Esophagus mucosa (tissue), 1 donor: ENCODE results near the gene EXOC3L2. TPM values are rescaled to one million over a fixed set of nuclear protein-coding genes. Genes with fewer than 3 reads are reported as not detected.
A peak's percentile ranks its signal among the peaks of the same experiment; 100 is the strongest.

Experiments
- ATAC-seq: fragments of 200-7000 bp; cut with Tn5 transposase; one replicate; pipeline ENCODE4 v1.9.1; 2020
- total RNA-seq: library from RNA; stranded (reverse); gene quantifications from one replicate; pipeline ENCODE4 v1.2.4, GENCODE V29; 2023
- donor health status: DM: yes; HTN: yes; CAD: no.

EXOC3L2 gene
- total RNA-seq, 1 donor from 2014 or later: 1.1 TPM

DNA sequence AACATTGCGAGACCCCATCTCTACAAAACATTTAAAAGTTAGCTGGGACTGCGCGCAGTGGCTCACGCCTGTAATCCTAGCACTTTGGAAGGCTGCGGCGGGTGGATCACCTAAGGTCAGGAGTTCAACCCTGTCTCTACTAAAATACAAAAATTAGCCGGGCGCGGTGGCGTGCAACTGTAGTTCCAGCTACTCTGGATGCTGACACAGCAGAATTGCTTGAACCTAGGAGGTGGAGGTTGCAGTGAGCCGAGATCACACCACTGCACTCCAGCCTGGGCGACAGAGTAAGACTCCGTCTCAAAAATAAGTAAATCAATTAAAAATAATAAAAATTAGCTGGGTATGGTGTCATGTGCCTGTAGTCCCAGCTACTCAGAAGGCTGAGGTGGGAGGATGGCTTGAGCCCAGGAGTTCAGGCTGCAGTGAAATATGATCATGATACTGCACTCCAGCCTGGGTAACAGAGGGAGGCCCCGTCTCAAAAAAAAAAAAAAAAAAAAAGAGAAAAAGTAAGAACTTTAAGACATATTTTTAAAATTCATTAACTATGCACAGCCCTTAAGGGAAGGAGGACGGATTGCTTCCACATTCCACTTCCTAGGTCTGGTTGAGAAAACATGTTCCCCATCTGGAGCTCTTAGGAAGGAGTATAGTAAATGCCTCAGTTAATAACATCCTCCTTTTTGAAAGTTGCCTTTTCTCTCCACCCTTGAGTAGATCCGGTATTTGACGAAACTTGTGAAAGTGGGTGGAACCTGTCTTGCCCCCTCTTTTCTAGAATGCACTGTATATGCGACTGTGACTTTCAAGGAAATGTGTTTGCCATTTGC, 26.1 kb downstream of the EXOC3L2 start:
- ATAC-seq: no peak

DNA sequence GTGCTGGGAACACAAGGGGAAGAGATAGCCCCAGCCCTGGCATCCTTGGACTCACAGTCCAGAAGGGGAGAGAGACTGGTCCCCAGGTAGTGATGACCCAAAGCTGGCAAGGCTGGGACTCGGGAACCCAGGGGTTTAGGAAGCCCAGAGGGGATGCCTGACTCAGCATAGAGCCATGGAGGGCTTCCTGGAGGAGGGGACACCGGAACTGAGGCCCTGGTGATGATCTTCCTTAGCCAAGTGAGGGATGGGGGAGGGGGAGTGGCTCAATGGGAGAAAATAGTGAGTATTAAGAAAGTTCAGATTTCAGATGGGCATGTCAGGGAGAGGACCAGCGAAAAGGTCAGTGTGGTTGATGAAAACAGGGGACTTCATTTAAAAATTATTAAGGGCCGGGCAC, 26.8 kb downstream of the EXOC3L2 start:
- ATAC-seq: no peak

DNA sequence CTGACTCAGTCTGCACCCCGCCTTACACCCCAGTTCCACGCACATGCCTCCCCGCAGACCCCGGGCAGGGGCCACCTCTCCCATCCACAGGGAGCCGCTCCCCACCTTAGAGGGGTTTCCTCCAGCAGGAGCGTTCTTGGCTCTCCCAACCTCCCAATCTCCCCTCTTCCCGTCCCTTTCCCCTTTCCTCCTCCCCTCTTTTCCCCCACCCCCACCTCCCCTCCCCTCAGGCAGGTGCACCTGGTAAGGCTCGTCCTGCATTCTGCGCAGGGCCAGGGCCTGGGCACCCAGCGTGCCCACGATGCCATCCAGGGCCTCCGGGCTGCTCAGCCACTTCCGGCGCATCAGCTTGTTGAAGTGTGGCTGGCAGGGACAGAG, 27.3 kb downstream of the EXOC3L2 start:
- no peak for ATAC-seq

- ATAC-seq: no peak
These were observed 27.8 kb downstream of the EXOC3L2 start for GRCh38 chr19:45217193-45217956.

GRCh38 chr19:45216667-45217066, 28.5 kb downstream of the EXOC3L2 start:
- no peak for ATAC-seq

DNA sequence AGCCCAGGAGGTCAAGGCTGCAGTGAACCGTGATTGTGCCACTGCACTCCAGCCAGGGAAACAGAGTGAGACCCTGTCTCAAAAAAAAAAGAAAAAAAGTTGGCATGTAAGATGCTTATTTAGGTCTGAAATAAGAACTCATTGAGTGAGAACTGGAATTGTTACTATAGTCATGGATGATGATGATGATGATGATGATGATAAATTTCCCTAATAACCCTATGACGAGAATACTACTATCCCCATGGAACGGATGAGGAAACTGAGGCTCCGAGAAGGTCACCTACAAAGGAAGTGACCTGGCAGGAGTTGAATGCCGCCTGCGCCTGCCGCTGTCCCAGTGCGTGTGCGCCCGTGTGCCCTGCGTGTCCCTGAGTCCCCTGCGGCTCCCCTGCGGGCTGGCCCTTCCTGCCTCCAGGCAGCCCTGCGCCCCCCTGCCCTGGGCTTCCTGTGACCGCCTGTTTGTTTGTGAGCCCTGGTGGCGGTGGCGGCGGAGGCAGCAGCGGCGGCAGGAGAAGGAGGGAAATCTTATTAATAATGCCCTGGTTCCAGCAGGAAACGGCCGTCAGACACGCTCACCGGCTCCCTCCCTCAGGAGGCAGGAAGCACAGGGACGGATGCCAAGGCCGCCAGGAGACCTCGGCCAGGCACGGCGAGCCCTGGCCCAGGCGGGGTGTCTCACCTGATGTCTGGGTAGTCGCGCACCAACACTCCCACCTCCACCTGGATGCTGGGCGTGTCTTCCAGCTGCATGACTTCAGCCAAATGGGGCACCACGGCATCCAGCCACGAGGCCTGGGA, 29.6 kb downstream of the EXOC3L2 start:
- peak; percentile 32 for ATAC-seq

DNA sequence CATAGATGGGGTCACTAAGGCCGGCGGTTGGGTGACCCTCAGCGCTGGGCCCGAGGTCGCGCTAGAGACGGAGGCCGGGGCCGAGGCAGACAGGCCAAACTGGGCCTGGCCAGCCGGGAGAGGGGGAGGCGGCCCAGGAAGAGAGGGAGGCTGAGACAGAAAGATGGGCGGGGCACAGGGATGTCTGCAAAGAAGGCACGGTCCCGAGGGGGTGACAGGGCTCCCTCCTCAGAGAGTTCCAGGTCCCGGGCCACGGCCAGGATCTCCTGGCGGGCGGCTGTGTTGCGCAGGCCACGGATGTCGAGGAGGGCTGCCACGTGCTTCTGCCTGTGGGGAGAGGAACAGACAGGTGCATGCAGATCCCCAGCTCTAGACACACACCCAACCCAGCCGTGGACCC, 32.2 kb downstream of the EXOC3L2 start:
- ATAC-seq: no peak

DNA sequence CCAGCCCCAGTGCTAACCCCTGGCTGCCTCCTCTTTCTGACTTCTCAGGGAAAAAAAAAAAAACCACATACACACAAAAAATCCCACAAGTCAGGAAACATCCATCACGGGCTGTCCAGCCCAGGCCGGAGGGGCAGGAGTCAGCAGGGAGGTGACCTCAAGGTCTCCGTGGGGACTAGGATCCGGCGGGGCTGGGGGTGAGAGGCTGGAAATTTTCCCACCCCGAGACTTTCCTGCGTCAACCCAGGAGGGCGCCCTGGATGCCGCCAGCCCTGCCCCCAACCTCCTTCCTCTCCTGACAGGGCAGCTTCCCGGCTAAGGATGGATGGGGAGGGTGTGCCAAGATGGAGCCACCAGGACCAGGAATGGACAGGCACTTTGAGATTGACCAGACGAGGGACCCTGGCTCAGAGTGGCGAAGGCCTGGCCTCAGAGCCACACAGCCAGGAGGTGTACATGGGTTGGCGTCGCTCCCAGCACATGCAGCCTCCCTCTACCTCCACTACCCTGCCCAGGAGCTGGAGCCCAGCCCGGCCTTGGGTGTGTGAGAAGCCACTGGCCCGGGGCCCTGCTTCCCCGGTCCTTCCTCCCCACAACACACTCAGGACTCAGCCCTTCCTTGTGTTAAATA, 33.3 kb downstream of the EXOC3L2 start:
- peak; percentile 79 for ATAC-seq

DNA sequence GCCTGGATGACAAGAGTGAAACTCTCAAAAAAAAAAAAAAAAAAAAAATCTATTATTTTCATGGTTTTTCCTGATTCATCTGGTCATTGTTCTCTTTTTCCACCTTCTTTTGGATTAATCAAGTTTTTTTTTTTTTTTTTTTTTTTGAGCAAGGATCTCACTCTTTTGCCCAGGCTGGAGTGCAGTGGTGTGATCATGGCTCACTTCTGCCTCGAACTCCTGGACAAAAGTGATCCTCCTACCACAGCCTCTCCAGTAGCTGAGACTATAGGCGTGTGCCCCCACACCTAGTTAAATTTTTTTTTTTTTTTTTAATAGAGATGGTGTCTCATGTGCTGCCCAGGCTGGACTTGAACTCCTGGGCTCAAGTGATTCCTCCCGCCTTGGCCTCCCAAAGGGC, 38.9 kb downstream of the EXOC3L2 start:
- ATAC-seq: no peak

GRCh38 chr19:45205810-45206209, 39.4 kb downstream of the EXOC3L2 start:
- no peak for ATAC-seq

DNA sequence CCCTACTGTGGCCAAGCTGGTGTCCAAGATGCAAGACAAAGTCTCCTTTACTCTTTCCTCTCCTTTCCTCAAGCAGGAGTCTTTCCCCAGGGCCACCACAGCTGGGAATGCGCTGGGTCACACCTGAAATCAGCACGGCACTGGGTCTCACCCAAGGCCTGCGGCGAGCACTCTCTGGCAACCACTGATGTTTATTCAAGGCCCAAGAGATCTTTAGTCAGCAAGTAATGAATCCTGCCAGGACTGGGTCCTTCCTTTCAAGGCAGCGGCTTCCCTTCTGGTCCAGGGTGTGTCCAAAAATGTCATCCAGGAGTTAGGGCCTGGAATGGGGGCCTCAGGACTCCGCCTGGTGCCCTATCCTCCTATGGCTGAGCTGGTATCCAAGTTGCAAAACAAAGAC, 42.6 kb downstream of the EXOC3L2 start:
- peak; percentile 85 for ATAC-seq

- no peak for ATAC-seq
These were observed 44.6 kb downstream of the EXOC3L2 start for GRCh38 chr19:45200568-45200967.

DNA sequence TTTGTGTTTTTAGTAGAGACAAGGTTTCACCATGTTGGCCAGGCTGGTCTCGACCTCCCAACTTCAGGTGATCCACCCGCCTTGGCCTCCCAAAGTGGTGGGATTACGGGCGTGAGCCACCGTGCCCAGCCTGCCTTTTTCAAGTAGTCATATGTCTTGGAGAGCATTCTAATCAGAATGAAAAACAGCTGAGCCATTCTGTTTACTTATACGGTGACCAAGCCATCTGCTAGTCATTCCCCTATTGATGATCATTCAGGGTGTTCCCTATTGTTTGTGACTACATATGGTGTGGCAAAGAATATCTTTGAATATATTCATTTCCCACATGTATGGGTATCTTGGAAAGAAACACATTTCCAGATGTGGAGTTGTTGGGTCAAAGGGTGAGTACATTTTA, 49.4 kb downstream of the EXOC3L2 start:
- no peak for ATAC-seq

DNA sequence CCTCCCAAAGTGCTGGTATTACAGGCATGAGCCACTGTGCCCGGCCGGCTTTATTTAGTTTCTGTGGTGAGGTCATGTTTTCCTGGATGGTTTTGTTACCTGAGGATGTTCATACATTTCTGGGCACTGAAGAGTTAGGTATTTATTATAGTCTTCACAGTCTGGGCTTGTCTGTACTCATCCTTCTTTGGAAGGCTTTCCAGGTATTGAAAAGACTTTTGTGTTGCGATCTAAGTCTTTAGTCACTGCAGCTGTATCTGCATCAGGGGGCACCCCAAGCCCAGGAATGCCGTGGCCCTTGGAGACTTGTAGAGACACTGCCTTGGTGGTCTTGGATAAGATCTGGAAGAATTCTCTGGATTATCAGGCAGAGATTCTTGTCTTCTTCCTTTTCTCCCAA, 53.8 kb downstream of the EXOC3L2 start:
- peak; percentile 75 for ATAC-seq

- no peak for ATAC-seq
These were observed 55.2 kb downstream of the EXOC3L2 start for GRCh38 chr19:45189971-45190370.

GRCh38 chr19:45187421-45188100, 57.6 kb downstream of the EXOC3L2 start:
- ATAC-seq: peak; percentile 23

- ATAC-seq: no peak
These were observed 58.5 kb downstream of the EXOC3L2 start for GRCh38 chr19:45186509-45187334.

GRCh38 chr19:45184115-45184514, 61.1 kb downstream of the EXOC3L2 start:
- ATAC-seq: no peak

GRCh38 chr19:45182758-45183157, 62.4 kb downstream of the EXOC3L2 start:
- no peak for ATAC-seq

DNA sequence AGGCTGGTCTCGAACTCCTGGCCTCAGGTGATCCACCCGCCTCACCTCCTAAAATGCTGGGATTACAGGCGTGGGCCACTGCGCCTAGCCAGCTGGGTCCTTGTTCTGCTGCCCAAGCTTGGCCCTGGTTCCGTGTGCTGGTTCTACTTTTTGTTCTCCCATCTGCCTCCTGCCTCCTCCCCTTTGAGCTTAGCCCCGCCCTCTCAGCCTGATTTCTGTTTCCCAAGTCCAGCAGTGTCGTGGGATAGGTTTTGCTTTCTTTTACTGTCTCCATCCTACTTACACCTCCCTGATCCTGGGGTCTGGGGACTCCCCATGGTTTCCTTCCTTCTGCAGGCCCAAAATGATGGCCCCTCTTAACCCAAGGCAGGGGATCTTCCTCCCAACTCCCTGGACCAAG, 64.3 kb downstream of the EXOC3L2 start:
- no peak for ATAC-seq

- ATAC-seq: no peak
These were observed 65.3 kb downstream of the EXOC3L2 start for GRCh38 chr19:45179892-45180370.
